NCI-H748 (cell line): ENCODE results near the gene CXCR6.

Source experiments
- DNase-seq: peaks from one replicate; lab custom pipeline; 2025; ENCODE audit not compliant: unreplicated experiment; lab: John Stamatoyannopoulos, UW

CXCR6 gene

DNA sequence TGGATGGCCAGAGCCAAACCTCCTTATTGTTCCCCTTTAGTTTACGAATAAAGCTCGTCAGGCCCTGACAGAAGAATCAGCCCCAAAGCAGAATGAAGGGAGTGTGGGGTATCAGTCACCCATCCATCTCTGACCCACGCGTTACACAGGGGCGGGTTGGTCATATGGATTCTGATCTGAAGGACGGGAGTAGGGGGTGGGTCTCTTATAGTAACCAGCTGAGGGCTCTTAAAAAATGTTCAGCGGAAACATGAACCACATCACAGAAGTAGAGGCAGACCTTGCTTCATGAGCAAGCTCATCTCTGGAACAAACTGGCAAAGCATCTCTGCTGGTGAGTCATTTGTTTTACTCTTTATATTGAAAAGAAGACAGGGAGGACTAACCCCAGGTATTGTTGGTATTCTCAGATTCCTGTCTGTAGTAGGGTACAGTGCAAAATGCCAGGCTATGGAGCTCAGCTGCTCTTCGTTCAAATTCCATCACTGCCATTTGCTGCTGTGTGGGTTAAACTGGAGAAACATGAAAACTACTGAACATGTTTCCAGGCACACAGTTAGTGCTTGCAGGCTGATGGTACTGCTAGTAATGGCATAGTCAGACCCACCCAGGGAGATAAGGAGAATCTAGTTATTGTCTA, at the start of gene CXCR6:
Gene CXCR6 (plus strand): TSS at position 258 of the 640 bp plus-strand sequence. CDS start 3,018 bp downstream, outside the sequence.
- DNase-seq = no peak

DNA sequence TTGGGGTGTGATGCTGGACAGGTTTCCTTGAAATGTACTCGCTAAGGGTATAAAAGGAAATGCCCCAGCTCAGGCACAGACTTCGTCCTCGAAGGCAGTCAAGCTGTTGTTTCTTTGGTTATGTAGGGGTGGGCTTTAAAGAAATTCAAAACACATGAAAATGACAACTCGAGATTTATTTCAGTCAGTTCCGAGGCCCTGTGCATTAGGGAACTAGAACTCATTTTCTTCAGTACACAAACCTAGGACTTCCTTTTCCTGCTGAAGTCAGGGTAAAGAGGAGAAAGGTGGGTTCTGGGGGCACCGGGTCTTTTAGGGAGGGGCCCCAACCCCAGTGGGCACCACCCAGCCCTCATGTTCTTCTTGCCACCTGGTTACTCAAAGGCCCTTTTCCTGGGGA, 49.2 kb upstream of the CXCR6 start:
- DNase-seq = no peak

DNA sequence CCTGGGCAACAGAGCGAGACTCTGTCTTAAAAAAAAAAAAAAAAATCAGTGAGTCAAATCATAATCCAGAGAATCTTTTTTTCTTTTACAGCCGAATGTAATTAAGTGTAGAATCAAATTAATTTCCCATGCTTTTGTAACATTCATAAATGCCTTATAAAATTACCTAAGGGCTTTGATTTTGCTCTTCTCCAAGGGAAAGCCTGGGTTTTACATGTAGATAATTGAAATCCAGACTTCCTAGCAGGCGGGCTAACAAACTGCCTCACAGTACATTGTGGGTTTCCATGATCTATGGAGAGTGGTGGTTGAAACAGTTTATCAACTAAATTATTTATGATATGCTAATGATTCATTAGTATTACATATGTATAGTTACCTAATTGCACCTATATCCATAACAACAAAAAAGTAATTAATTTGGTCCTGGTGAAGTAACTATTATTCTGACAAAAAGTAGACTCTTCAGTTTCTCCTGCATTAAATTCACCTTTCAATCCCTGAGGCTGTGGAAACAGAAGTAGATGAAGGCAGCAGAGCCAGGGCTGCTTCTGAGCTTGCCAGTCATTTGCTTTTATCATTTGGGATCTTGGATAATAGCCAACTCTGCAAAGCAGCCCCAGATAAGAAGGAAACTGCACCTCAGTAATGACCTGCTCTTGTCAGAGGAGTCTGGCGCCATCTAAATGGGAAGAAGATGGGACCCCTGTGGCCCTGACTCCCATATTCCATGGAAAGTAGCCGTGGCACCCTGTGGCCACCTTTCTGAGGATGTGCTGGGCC, 47.4 kb upstream of the CXCR6 start:
- DNase-seq = peak; percentile 11

DNA sequence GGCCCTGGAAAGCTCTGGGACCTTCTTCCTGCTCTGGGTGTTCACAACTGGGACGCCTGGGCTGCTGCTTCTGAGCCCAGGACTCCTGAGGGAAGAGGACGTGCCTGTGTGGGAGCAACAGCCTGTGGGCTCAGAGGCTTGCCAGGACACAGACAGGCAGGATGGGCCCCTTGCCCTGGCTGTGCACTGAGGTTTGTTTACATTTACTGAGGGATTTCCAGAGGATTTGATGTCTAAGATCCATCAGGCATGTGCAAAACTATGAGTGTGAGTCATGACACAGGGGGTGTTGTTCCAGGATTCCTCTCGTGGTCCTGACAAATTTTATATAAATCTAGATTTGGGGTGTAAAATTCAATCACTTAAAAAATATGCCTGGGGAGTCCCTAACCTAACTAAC, 46.3 kb upstream of the CXCR6 start:
- no peak for DNase-seq

DNA sequence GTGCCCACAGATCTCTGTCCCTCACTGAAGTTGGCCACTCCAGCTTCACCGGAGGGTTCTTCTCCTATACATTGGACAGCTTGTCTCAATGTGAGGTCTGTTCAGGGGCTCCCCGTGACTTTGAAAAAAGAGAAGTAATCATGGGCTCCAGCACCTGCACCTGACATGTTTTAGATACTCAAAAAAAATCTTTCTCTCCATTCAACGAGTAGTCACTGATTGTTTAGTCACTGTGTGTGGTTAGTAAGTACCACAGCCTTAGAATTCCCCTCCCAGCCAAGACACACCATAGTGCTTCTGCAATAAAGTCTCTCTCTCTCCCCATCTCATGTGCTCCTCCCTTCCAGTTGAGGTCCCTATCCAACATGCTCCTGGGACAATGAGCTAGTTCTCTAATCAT, 38.3 kb upstream of the CXCR6 start:
- DNase-seq = no peak

DNA sequence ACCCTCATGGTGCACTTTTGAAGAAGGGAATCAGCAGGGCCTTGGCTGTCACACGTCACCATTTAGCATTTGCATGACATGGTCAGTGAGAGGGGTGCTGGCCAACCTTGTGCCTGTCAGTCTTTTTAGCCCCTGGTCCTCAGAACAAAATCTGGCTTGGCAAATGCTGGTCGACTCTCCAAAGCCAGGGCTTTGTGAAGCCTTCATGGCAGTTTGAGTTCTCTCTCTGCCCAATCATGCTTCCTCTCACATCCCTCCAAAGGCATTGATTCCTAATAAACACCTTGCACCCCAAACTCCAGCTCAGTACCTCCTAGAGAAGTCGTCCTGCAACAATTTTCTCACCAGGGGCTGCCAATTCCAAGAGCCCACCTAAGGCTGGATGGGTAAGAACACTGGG, 37.5 kb upstream of the CXCR6 start:
- no peak for DNase-seq

DNA sequence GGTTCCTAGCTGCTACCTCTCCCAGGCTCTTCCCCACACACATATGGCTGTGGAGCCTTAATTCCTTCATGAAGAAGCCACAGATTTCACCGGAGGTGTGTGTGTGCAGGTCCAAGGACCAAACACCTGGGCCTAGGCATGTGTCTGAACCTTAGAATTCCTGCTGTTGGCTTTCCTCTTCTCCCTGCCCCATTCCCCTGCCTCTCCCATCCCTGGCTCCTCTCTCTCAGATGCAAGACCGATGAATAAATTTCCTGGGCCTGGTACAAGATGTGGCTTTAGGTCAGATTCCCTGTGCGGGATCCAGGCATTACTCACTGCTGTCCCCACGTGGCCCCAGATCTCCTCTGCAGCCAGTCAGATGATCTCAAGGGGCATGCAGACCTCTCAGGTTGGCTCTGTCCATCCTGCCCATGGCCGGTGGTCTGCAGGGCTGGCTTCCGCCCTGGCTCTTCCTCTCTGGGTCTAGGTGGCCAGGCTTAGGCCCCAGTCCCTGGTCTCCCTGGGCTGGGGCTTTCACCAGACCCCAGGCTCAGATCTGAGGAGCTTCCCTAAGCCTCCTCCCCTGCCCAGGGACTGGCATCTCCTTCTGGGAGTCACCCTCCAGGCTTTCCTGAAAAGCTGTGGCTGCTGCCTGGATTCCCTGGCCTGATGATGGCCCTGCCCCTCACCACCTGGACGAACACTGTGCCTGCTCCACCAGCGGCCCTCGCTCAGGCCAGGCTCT, 36.4 kb upstream of the CXCR6 start:
- peak; percentile 2 for DNase-seq

DNA sequence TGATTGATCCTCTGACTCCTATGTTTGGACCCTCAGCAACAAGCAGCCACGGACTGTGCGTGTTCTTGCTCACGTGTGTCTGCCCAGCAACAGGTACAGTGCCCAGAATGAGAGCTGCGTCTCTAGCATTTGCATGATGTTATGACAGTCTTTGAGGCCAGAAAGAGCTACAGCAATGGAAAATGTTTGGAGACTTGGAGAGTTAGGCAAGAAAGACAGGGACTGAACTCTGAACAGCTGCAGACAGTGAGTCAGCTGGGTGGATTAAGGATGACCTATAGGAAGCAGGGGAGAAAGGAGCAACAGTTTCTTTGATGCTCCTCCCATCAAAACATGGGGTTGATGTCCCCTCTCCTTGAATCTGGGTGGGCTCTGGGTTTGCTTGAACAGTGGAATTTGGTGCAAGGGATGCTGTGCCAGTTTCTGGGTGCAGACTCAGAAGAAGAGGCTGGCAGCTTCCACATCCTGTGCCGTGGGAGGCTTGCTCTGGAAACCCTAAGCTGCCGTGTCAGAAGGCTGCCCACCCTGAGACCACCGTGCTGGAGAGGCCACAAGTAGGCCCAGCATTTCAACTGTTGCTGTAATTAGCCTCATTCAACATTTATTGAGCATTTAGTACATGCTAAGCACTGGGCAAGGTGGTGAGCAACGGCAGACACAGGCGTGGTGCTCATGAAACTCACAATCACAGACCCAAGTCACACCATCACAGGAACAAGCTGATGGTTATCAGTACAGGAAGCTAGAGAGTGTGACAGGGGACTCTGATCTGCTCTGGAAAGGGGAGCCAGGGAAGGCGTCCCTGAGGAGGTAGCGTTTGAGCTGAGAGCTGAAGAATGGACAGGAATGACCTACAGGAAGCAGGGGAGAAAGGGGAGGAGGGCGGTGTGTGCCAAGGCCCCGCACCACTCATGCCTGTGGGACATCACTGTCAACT, 35.2 kb upstream of the CXCR6 start:
- DNase-seq = no peak

DNA sequence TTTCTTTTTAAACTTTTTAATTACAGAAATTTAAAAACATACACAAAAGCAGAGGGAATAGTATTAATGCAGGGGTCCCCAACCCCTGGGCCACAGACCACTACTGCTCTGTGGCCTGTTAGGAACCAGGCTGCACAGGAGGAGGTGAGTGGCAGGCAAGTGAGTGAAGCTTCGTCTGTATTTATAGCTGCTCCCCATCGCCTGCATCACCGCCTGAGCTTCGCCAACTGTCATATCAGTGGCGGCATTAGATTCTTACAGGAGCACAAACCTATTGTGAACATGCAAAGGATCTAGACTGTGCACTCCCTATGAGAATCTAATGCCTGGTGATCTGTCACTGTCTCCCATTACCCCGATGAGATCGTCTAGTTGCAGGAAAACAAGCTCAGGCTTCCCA, 34.5 kb upstream of the CXCR6 start:
- no peak for DNase-seq

DNA sequence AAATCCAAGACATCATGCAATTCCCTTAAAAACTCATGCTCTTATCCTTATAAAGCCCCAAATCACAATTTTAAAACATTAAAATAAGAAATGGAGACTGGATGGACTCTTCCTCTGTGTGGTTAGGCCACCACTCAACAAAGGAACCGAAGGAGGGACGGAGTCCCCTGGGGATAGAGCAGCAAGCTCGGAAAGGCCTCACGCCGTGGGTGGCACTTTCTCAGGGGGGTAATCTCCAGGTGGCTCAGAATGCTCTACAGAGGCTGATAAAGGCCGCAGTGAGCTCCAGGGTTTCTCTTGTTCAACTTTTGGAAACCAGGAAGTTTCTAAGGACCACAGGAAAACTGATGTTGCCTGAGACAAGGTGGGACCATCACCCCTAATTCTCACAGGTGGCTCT, 33.7 kb upstream of the CXCR6 start:
- DNase-seq = no peak

DNA sequence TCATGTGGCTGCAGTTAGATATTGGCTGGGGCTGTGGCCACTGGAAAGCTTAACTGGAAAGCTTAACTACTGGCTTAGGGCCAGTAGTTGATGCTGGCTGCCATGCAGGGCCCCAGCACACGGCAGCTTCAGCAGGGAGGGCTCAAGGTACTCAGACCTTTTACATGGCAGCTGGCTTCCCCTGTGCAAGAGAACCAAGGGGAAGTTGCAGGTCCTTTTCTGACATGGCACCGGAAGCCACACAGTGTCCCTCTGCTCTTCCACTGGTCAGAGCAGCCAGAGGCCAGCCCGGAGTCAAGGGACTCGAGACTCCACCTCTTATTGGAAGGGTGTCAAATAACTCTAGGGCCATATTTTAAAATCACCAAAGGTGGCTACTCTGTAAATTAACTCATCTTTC, 32.4 kb upstream of the CXCR6 start:
- DNase-seq = no peak

DNA sequence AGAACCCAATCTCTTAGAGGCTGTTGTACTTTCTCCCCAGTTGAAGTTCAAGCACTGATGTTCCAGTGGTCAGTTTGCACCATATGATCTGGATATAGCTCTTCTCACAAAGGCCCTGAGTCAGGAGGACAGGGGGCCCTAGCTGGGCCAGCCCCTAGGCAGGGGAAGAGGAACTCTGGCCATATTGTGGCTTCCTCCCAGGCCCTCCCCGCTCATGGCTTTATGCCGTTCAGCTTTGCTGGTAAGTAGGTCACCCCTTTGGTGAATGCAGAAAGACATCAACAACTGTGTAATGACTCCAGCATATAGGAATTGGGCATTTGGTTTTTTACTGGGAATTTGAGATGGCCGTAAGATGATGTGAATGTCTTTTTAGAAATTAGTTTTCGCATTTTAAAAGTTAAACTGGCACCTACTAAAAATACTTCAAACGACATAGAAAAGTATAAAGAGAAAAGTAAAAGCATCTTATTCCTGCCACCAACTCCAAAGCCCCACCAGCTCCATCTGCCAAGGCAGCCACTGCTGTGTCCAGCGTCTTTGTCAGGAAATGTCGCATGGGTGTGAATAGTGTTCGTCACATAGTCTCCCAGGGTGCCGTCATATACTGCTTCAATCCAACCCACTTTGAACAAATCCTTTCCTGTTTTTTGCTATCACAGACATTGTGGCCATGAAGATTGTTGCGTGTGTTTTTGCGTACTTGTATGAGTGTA, 31.6 kb upstream of the CXCR6 start:
- no peak for DNase-seq

DNA sequence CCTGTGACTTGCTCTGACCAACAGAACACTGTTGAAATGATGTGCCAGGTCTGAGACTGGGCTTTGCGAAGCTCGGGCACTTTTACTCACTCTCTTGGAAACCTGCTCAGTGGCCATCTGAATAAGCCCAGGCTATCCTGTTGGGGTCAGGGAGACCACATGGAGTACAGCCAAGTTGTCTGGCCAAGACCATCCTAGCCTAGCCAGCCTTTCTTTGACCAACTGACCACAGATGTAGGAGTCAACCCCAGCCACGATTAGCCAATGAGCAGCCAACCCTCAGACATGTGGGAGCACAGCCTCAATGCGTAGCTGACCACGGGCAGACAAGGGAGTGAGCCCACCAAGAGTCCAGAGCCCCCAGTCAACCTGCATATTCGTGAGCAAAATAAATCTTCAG, 30.8 kb upstream of the CXCR6 start:
- DNase-seq = no peak

DNA sequence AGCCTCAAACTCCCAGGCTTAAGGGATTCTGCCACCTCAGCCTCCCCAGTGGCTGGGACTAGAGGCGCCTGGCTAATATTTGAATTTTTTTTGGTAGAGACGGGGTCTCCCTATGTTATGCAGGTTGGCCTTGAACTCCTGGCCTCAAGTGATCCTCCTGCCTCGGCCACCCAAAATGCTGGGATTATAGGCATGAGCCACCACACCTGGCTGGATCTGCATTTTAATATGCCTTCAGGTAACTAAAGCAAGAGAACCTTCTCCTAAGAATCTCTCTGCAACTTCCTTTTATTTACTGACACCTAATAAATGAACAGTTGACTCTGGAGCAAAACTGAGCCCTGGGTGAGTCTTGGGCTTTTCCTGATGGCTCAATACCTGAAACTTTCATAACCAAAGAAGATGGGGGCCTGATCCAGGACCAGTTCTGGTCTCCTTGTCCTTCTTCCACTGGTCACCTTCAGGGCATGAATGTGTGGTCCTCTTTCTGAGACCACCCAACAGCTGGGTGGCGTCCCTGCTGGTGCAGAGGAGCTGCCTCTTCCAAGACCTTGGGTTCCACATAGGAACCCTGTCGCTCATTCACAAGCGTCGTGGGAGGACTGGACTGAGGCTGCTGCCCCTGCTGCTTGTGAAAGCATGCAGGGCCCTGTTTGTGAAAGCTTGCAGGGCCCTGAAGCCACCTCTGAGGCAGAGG, 28.8 kb upstream of the CXCR6 start:
- no peak for DNase-seq

DNA sequence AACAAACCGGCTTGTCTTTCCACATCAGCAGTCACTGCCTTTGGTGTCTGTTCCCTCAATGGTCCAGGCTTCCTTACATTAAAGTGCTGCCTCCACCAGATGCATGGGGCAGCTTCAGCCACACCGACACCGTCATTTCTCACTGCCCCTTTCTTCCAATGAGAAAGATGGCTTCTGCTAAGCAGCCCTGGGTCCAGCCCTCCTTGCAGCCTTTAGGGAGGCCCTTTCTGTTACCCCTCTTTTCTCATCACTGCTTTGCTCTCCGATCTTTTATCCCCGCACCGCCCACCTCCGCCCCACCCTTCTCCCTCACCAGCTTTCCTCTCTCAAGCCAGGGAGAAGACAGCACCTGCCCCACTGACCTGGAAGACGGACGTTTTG, 28.2 kb upstream of the CXCR6 start:
- no peak for DNase-seq

DNA sequence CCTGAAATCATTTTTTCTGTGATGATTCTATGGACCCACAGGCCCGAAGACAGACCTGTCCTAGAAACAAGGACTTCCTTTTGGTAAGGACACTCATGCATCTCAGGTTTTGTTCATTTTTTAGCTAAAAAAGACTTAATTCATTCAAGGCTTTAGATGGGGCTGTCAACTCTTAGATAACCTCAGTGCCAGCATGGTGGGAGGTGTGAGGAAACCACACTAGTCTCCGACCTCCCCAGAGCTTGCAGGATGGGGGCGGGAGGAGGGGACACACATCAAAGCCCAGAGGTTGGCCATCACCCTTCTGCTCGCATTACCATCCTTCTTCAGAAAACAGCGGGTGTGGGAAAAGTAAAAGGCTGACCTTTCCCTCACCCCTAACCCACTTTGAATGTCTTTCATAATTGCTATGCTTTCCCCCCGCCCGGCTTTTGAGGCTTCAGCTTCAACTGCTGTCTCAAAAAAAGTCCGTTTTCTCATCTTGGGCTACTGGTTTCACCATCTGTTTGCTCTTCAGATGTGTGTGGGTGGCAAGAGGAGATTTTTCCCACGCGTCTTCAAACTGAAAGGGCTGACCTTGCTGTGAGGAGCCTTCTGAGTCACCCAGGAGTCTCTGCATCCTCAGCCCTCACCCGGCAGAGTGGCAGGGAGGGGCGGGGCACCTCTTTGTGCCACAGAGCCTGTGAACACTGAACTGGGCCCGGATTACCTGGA, 27.6 kb upstream of the CXCR6 start:
- no peak for DNase-seq

DNA sequence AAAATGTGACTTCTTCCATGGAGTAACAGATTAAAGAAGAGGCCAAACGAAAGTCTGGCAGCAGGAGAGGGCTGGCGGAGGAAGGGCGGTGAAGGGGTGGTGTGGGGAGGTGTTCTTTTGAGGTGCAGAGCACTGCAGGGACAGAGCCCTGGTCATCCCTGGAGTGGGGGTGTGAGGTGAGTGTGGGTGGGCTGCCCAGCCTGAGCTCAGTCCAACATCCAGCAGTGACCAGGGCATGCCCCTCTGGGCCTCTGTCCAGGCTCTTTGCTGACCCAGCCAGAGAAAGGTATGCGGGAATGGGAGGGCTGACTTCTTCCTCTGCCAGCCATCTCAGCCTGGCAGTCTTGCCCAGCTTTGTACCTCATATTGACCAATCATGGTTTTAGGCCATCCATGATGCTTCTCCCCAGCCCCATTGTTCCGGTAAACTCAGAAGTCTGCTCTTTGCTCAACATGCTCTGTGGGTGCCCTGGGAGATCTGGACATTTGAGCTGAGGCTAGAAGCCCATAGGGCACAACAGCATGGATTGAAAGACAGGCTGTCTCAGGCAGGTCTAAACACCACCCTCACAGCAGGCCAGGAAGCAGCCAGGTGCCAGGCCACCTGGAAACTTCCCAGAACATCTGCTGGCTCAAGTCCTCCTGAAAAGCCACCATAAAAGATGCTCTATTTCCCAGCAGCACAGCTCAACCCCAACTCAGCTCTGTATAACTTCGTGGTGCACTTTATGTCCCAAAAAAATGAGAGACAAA, 25.9 kb upstream of the CXCR6 start:
- DNase-seq = peak; percentile 33
